Naive B cell (primary cell): Measurements from ENCODE around the gene CISD3. TPM values are rescaled to one million over a fixed set of nuclear protein-coding genes. Genes with fewer than 3 reads are reported as not detected.
A peak's percentile ranks its signal among the peaks of the same experiment; 100 is the strongest.

ENCODE experiments used
- ATAC-seq, 2 donors: fragments of 150-1000 bp; cut with Tn5 transposase; 2 replicates each; pipeline ENCODE4 v1.10.0; 2021; ENCODE audit warnings: low read depth in 2 of 2, mild to moderate bottlenecking in 2 of 2, moderate library complexity in 2 of 2
- DNase-seq: peaks from one replicate; pipeline ENCODE4 v3.0.0; 2022
- H3K27ac Mint-ChIP-seq, 6 donors: one replicate each; pipeline ENCODE4 v1.8.0; 2020 to 2022; ENCODE audit warnings: mild to moderate bottlenecking in 6 of 6, mixed read lengths in 6 of 6, moderate library complexity in 5 of 6, inconsistent platforms in 2 of 6
- H3K27me3 Mint-ChIP-seq, 3 donors: one replicate each; pipeline ENCODE4 v1.8.0; 2021 to 2022; ENCODE audit warnings: mixed read lengths in 3 of 3, mild to moderate bottlenecking in 1 of 3
- H3K36me3 Mint-ChIP-seq, 2 donors: one replicate each; pipeline ENCODE4 v1.8.0; 2020 to 2022; ENCODE audit warnings: mixed read lengths in 2 of 2, inconsistent platforms in 1 of 2, mild to moderate bottlenecking in 1 of 2
- H3K4me1 Mint-ChIP-seq, 3 donors: one replicate each; pipeline ENCODE4 v1.8.0; 2020 to 2022; ENCODE audit warnings: mixed read lengths in 3 of 3, inconsistent platforms in 1 of 3, mild to moderate bottlenecking in 1 of 3, moderate library complexity in 1 of 3
- H3K4me3 Mint-ChIP-seq, 8 donors: one replicate each; pipeline ENCODE4 v1.8.0; 2020 to 2022; ENCODE audit warnings: mild to moderate bottlenecking in 8 of 8, mixed read lengths in 8 of 8, moderate library complexity in 8 of 8, inconsistent platforms in 2 of 8
- H3K9me3 Mint-ChIP-seq, 7 donors: one replicate each; pipeline ENCODE4 v1.8.0; 2020 to 2022; ENCODE audit warnings: mixed read lengths in 7 of 7, mild to moderate bottlenecking in 5 of 7, inconsistent platforms in 2 of 7, moderate library complexity in 1 of 7
- polyA plus RNA-seq, 6 donors: library from polyadenylated mRNA; unstranded; fragments of 300-500 nt; fragmentation: Illumina TruSeq; gene quantifications; one replicate each; pipeline ENCODE4 v1.2.3, GENCODE V29; 2021; ENCODE audit warnings: low read depth in 6 of 6

CISD3 gene
- polyA plus RNA-seq, 6 donors from 2014 or later, result 19.1 to 31.5 (median 21.2) TPM

DNA sequence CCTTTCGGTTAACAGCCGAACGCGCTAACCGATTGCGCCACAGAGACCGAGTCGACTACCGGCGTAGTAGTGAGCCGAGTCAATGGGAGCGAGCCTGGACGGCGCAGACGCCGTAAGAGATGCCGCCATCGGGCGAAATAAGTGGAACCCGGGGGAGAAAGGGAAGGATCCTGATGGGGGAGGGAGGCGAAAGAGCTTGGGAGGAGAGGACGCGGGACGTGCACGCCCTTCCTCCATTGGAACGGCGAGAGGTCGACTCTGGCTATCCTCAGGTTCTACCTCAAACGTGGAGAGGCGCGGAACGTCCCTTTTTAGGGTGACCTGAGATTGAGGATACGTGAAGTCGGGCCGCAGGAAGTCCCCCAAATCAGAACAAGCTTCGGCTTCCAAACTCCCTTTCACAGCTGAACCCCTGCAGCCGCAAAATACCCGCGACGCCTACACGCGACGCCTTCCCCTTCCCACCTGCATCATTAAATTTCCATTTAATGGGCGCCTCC is 21.7 kb downstream of the CISD3 start:
- peak; percentile 31 to 39 for ATAC-seq
- Mint-ChIP-seq H3K4me3 (peak overlapping the region; percentile 89 to 100 (median 98)), H3K36me3 (peaks cover 4 to 10% of the 10 kb centered on the region in 2 donors), H3K9me3 (peaks cover 0 to 4% (median 0%) of the 10 kb centered on the region in 7 donors), H3K27ac (peak overlapping the region; percentile 94 to 99 (median 98)), H3K4me1 (peaks cover 39 to 65% (median 52%) of the 10 kb centered on the region in 3 donors), H3K27me3 (peaks cover 15 to 30% (median 29%) of the 10 kb centered on the region in 3 donors)
- DNase-seq, result peak; percentile 78

DNA sequence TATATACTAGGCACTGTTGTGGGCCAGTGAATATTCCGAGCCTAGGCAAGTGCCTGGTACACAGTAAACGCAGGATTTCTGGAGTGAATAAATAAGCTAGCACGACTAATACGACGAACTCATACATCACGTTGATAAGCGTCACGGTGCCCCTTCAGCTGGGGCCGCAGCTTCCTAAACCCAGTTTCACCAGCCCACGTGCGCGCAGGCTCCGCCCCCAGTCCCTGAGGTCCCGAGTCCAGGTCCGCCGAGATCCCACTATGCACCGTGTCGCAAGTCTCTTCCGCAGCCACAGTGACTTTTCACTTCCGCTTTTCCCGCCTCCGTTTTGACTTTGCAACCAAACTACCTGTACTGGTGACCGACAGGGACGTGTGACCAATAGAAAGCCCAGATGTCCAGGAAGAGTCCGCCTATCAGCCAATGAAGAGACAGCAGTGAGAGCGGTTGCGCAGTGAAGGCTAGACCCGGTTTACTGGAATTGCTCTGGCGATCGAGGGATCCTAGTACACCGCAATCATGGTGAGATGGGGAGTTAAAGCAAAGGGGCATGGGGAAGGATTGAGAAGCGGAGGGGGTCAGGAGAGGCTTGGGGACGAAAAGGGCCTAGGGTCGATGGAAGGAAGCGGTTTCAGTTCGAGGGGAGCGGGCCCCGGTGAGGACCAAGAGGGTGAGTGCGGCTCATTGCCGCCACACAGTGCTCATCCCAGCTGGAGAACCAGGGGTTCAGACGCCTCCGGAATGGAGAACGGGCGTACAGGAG is 22.3 kb downstream of the CISD3 start, which contains the start of gene PSMB3:
PSMB3 (plus strand) TSS at position 434 of the 763 bp plus-strand sequence; CDS start at position 520, 86 bp downstream.
- ATAC-seq (peak; percentile 82 to 85), DNase-seq (peak; percentile 97)
- Mint-ChIP-seq H3K4me3 (peak within 1 kb of the TSS; percentile 89 to 100 (median 98)), H3K36me3 (peaks cover 4 to 8% of the 10 kb centered on the region in 2 donors), H3K27me3 (peaks cover 14 to 26% (median 25%) of the 10 kb centered on the region in 3 donors), H3K4me1 (peaks cover 37 to 63% (median 49%) of the 10 kb centered on the region in 3 donors), H3K9me3 (peaks cover 0 to 4% (median 0%) of the 10 kb centered on the region in 7 donors), H3K27ac (peak within 1 kb of the TSS; percentile 94 to 99 (median 98))

DNA sequence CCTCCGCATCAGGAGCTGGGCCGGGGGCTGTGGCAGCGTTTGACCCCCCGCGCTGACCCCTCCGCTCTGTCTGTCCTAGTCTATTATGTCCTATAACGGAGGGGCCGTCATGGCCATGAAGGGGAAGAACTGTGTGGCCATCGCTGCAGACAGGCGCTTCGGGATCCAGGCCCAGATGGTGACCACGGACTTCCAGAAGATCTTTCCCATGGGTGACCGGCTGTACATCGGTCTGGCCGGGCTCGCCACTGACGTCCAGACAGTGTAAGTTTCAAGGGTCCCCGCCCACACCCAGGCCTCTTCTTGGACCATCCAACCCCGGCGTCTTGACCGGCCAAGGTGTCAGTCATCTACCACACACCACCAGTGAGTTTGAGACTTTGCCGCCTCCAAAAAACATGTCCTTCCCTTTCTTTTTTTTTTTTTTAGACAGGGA is 22.9 kb downstream of the CISD3 start:
- DNase-seq (no peak), ATAC-seq (no peak)
- peaks cover 33 to 63% (median 49%) of the 10 kb centered on the region in 3 donors for H3K4me1 Mint-ChIP-seq
- peaks cover 4 to 8% of the 10 kb centered on the region in 2 donors for H3K36me3 Mint-ChIP-seq
- peak overlapping the region in 5 of 6 donors; percentile 94 to 99 (median 99) for H3K27ac Mint-ChIP-seq
- H3K9me3 Mint-ChIP-seq, result peaks cover 0 to 4% (median 0%) of the 10 kb centered on the region in 7 donors
- H3K27me3 Mint-ChIP-seq, result peaks cover 14 to 20% (median 19%) of the 10 kb centered on the region in 3 donors
- peak overlapping the region; percentile 89 to 100 (median 98) for H3K4me3 Mint-ChIP-seq

DNA sequence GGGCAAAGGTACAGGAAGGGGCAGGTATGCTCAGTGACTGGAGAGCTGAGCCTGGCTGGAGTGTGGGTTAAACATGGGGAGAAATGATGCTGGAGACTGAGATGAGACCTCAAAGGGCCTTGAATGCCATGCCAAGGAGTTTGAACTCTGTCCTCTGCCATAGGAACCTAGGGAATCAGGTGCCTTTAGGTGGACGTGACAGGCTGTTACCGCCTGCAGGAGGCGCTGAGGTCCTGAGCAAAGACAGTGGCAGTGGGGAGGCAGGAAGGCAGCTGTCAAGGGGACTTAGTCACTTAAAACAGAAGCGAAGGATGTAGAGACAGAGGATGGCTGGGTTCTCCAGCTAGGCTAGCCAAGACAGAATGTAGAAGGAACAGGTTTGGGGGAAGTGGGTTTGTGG is 31.5 kb downstream of the CISD3 start:
- no peak for DNase-seq
- Mint-ChIP-seq H3K4me1 (peaks cover 4 to 14% (median 10%) of the 10 kb centered on the region in 3 donors), H3K27me3 (no peaks in the 10 kb centered on the region), H3K36me3 (peaks cover 6 to 25% of the 10 kb centered on the region in 2 donors), H3K27ac (peak overlapping the region in 4 of 6 donors; percentile 47 to 91 (median 66)), H3K9me3 (no peaks in the 10 kb centered on the region), H3K4me3 (no peak overlapping the region)
- ATAC-seq, result peak in 1 of 2 donors; percentile 34

DNA sequence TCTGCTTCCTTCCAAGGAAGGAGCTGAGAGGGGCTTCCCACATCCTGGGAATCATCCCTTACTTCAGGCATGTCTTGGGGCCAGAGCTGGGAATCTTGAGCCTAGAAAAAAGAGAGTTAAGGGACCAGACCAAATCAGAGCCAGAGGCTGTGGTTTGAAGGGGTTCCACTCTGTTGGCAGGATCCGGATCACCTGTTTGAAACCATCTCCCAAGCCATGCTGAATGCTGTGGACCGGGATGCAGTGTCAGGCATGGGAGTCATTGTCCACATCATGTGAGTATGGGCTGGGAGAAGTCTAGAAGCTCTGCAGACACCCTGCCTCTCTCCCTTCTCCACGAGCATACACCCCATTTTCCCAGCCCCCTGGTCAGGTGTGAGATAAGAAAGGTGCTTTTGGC is 32.1 kb downstream of the CISD3 start:
- Mint-ChIP-seq H3K4me1 (peaks cover 7 to 14% (median 10%) of the 10 kb centered on the region in 3 donors), H3K9me3 (no peaks in the 10 kb centered on the region), H3K36me3 (peaks cover 6 to 25% of the 10 kb centered on the region in 2 donors), H3K27ac (peak overlapping the region in 3 of 6 donors; percentile 44 to 87 (median 76)), H3K4me3 (no peak overlapping the region), H3K27me3 (no peaks in the 10 kb centered on the region)
- no peak for DNase-seq
- no peak for ATAC-seq

DNA sequence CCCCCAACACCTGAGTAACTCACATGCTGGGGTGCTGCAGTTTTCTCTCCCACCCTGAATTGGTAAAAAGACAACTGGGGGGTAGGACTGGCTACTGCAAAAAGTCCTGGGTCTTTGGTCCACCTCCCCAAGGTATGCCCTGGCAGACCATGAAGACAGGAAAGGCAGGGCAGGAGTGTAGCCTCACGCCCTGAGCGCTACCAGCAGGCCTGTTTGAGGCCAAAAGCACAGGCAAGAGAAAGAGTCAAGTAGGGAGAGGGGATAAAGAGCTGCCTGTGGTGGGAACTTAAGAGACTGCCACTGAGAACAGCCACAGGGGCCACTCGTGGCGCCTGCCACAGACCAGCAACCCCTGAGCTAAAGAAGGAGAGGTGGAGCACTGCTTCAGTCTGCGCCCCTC is 36.2 kb downstream of the CISD3 start:
- H3K27me3 Mint-ChIP-seq, result no peaks in the 10 kb centered on the region
- peaks cover 8 to 26% of the 10 kb centered on the region in 2 donors for H3K36me3 Mint-ChIP-seq
- no peak for DNase-seq
- H3K4me1 Mint-ChIP-seq, result peaks cover 6 to 17% (median 10%) of the 10 kb centered on the region in 3 donors
- H3K27ac Mint-ChIP-seq, result peak overlapping the region in 2 of 6 donors; percentile 72 to 88
- H3K9me3 Mint-ChIP-seq, result no peaks in the 10 kb centered on the region
- ATAC-seq, result no peak
- no peak overlapping the region for H3K4me3 Mint-ChIP-seq

DNA sequence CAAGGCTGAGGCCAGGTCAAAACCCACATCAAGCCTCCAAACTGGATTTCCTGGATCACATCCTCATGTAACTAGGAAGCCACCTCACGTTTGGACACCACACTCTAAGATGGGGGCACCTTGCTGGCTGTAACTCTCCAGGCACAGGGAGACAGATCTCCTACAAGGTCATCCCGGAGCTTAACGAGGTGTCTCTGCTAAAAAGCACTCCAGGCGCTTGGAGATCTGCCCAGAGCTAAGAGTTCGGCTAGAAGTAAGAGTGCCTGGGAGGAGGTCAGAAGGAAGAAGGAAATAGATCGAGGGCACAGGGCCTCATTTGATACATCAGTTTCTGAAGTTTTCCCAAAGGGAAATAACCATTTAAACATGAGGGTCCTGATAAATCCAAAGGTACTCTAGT is 38.3 kb downstream of the CISD3 start:
- Mint-ChIP-seq H3K4me1 (peaks cover 4 to 12% (median 6%) of the 10 kb centered on the region in 3 donors), H3K36me3 (peaks cover 8 to 27% of the 10 kb centered on the region in 2 donors), H3K27ac (no peak overlapping the region), H3K27me3 (no peaks in the 10 kb centered on the region), H3K9me3 (no peaks in the 10 kb centered on the region), H3K4me3 (no peak overlapping the region)
- DNase-seq (no peak), ATAC-seq (no peak)

DNA sequence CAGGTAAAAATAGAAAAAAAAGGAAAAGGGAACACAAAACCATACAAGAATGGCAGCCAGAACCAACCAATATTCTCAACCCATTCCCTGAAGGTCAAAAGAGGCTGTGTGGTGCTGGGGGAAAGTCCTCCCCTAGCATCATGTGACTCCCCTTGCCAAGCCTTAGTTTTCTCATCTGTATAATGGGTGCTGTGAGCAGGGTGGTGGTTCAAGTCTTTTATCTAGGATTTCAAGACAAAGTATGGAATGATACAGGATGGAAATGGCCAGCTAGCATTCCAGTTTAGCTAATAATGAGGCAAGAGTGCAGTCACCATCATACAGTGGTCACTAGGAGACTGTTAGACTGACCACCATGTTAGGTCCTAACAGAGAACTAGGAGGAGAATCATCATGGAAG is 43.1 kb downstream of the CISD3 start:
- DNase-seq (no peak), ATAC-seq (no peak)
- no peaks in the 10 kb centered on the region for H3K9me3 Mint-ChIP-seq
- H3K4me3 Mint-ChIP-seq, result no peak overlapping the region
- H3K36me3 Mint-ChIP-seq, result peaks cover 8 to 28% of the 10 kb centered on the region in 2 donors
- H3K27me3 Mint-ChIP-seq, result no peaks in the 10 kb centered on the region
- H3K4me1 Mint-ChIP-seq, result peaks cover 2 to 8% (median 5%) of the 10 kb centered on the region in 3 donors
- H3K27ac Mint-ChIP-seq, result peak overlapping the region in 1 of 6 donors; percentile 48

DNA sequence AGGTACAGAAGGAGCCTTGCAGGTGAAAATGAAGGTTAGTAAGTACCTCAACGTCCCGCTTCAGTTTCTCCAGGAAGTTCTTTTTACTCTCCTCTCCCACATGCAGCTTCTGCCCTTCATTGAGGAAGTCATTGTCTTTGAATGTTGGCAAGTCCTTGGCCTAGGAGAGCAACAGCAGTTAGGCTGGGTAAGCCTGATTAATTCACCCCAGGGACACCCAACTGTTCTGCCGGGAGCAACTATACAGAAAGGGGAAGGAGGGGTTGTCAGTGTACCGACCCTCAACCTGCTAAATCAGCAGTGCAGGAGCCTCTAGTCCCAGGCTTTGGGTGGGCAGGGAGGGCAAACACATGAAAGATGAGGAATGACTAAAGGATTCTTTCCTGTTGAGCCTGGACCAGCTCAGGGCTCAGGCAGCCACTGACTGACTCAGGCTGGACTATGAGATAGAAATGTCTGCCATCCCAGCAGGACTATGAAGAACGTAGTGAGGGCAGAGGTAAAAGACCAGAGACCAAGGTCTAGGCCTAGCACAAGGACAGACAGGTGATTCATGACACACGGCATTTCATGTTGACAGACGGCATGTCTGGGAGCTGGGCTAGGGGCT is 47.6 kb downstream of the CISD3 start:
- ATAC-seq (no peak), DNase-seq (no peak)
- Mint-ChIP-seq H3K4me1 (peaks cover 0 to 4% (median 0%) of the 10 kb centered on the region in 3 donors), H3K9me3 (no peaks in the 10 kb centered on the region), H3K27ac (no peak overlapping the region), H3K36me3 (peaks cover 5 to 36% of the 10 kb centered on the region in 2 donors), H3K4me3 (no peak overlapping the region), H3K27me3 (no peaks in the 10 kb centered on the region)

DNA sequence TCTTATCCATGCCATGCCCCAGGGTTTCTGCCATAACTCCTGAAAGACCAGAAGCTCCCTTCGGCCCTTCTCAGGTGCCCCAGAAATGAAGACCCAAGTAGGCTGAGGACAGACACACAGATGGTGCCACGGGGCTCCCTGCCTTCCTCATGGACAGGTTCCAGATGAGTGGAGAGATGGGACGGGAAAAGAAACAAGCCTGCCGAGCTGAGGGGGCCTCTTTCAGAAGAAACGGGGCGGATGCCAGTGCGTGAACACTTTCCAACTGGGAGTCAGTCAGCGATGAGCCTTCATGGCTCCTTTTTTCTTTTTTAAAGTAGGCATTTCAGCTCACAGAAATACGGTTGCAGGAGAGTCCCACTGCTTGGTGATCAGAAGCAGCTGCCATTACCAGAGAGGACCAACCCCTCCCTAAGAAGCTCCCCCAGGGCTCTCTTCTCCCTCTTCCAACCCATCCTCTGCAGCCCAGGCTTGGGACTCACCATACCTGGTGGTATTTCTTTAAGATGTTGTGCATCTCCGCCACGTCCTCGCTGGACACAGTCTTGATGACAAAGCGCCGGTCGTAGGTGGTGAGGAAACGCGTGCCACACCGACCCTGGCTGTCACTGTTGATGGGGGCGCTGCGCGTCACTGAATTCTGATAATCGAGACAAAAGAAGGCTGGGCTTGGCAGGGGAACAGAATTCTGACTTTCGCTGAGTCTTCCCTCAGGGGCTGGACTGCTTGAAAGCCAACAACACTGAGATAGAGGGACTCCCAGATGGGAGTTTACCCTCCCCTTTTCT is 50.0 kb downstream of the CISD3 start:
- ATAC-seq (no peak), DNase-seq (no peak)
- Mint-ChIP-seq H3K27ac (peak overlapping the region in 3 of 6 donors; percentile 26 to 65 (median 64)), H3K4me1 (peaks cover 0 to 4% (median 0%) of the 10 kb centered on the region in 3 donors), H3K27me3 (no peaks in the 10 kb centered on the region), H3K4me3 (no peak overlapping the region), H3K9me3 (no peaks in the 10 kb centered on the region), H3K36me3 (peaks cover 5 to 25% of the 10 kb centered on the region in 2 donors)

DNA sequence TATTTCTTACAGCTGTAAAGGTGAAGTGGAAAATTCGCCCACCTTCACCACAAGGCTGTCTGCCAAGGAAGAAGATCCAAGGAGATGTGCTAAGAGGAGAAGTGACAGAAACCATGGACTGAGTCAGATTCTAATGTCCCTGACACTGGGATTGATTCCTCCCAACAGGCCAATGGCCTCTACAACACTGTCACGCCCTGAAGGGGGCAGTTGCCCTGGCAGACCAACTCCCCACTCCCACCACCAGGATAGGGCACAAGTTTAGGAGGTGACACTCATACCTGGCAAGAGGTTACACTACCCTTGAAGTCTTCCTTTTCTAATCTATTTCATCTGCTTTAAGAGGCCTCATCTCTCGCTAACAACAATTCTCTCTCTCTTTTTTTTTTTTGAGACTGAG is 53.1 kb downstream of the CISD3 start:
- Mint-ChIP-seq H3K9me3 (no peaks in the 10 kb centered on the region), H3K27ac (no peak overlapping the region), H3K36me3 (peaks cover 5 to 32% of the 10 kb centered on the region in 2 donors), H3K27me3 (no peaks in the 10 kb centered on the region), H3K4me3 (no peak overlapping the region), H3K4me1 (peaks cover 3 to 11% (median 4%) of the 10 kb centered on the region in 3 donors)
- DNase-seq, result no peak
- ATAC-seq, result no peak
